ENCODE measurements around the gene SNTA1. TPM values are rescaled to one million over a fixed set of nuclear protein-coding genes. Genes with fewer than 3 reads are reported as not detected.

SNTA1 gene
- total and polyA plus RNA-seq, 2 of the 13 experiments (the other 11 are each of a cell fraction or from before 2014, with no cell fraction given), result 16.4 to 18.3 TPM

DNA sequence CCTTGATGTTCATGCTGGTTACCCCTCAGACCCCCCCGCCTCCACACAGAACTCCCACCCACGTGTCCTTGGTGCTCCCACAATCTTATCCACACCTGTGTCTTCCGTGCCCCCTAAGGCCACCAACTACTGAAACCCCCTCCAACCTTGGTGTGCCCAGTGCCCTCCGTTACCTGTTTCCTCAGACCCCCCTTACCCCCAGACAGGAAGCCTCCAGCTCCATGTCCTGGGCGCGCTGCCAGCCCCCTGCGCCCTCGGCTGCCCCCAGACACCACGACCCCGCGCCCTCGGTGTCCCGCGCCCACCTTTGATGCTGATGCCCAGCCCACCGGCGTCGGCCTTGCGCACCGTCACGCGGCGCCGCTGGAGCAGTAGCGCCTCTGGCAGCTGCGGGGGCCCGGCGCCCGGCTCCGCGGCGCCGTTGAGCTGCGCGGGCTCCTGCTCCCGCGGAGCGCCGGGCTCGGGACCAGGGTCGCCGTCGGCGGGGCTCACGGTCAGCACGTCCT, 504 bp downstream of the SNTA1 start (continued):
- TF ChIP-seq JARID2 (CRISPR knock-in tag; IDR thresholded peaks at IDR 0.05; ENCODE audit: insufficient replicate concordance) (no peak), HNF4A (CRISPR knock-in tag; IDR thresholded peaks at IDR 0.05) (no peak), AHR (CRISPR knock-in tag; IDR thresholded peaks at IDR 0.05) (no peak), ZNF280B (CRISPR knock-in tag; IDR thresholded peaks at IDR 0.05; ENCODE audit: borderline replicate concordance) (peak; percentile 42; the same call in 1 of the 2 replicates), MED13 (CRISPR knock-in tag; IDR thresholded peaks at IDR 0.05) (no peak), ZNF740 (CRISPR knock-in tag; IDR thresholded peaks at IDR 0.05) (no peak), ZFP90 (CRISPR knock-in tag; IDR thresholded peaks at IDR 0.05; ENCODE audit: borderline replicate concordance) (no peak), ZNF570 (CRISPR knock-in tag; IDR thresholded peaks at IDR 0.05; ENCODE audit: borderline replicate concordance) (no peak), ZXDC (CRISPR knock-in tag; IDR thresholded peaks at IDR 0.05) (no peak; the same call in 1 of the 2 replicates), ISX (CRISPR knock-in tag; conservative IDR thresholded peaks at IDR 0.05) (no peak), ZNF891 (CRISPR knock-in tag; IDR thresholded peaks at IDR 0.05) (peak; percentile 82), HMGXB3 (CRISPR knock-in tag; IDR thresholded peaks at IDR 0.05; ENCODE audit: borderline replicate concordance) (no peak), MIER2 (CRISPR knock-in tag; IDR thresholded peaks at IDR 0.05) (no peak), ZSCAN25 (CRISPR knock-in tag; IDR thresholded peaks at IDR 0.05) (no peak), NCOR1 (IDR thresholded peaks at IDR 0.05; ENCODE audit: borderline replicate concordance, low read length) (0 out of 2 replicates have a peak, but pooled peaks have one; percentile 27), ZFY (CRISPR knock-in tag; IDR thresholded peaks at IDR 0.05) (no peak; the same call in 1 of the 2 replicates)
- TF ChIP-seq, protein P1, sequence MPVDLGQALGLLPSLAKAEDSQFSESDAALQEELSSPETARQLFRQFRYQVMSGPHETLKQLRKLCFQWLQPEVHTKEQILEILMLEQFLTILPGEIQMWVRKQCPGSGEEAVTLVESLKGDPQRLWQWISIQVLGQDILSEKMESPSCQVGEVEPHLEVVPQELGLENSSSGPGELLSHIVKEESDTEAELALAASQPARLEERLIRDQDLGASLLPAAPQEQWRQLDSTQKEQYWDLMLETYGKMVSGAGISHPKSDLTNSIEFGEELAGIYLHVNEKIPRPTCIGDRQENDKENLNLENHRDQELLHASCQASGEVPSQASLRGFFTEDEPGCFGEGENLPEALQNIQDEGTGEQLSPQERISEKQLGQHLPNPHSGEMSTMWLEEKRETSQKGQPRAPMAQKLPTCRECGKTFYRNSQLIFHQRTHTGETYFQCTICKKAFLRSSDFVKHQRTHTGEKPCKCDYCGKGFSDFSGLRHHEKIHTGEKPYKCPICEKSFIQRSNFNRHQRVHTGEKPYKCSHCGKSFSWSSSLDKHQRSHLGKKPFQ (CRISPR knock-in tag; IDR thresholded peaks at IDR 0.05; ENCODE audit: insufficient replicate concordance), result no peak
- TF ChIP-seq, protein P2, sequence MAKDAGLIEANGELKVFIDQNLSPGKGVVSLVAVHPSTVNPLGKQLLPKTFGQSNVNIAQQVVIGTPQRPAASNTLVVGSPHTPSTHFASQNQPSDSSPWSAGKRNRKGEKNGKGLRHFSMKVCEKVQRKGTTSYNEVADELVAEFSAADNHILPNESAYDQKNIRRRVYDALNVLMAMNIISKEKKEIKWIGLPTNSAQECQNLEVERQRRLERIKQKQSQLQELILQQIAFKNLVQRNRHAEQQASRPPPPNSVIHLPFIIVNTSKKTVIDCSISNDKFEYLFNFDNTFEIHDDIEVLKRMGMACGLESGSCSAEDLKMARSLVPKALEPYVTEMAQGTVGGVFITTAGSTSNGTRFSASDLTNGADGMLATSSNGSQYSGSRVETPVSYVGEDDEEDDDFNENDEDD (CRISPR knock-in tag; IDR thresholded peaks at IDR 0.05; ENCODE audit: borderline replicate concordance), result peak; percentile 28; the same call in 1 of the 2 replicates
